ENCODE measurements around the gene STOML3. TPM values are rescaled to one million over a fixed set of nuclear protein-coding genes. Genes with fewer than 3 reads are reported as not detected.

The STOML3 gene
- total RNA-seq, result not detected

GRCh38 chr13:38990693-38991092 is at the start of gene STOML3:
STOML3 (minus strand) TSS chr13:38990831; CDS start chr13:38990721, 110 bp downstream.
- DNase-seq (ENCODE audit: low spot score), result no peak
- Histone ChIP-seq H3K27me3 (replicated peaks; ENCODE audit: insufficient read depth) (no peaks in the 10 kb centered on the region), H3K4me1 (ENCODE audit: control insufficient read depth in 1 of 2, low read depth in 2 of 2) (no peaks in the 10 kb centered on the region), H3K27ac (no peak within 1 kb of the TSS), H3K36me3 (no peaks in the 10 kb centered on the region), H3K9me3 (no peaks in the 10 kb centered on the region), H3K4me3 (no peak within 1 kb of the TSS)
- TF ChIP-seq CTCF (IDR thresholded peaks at IDR 0.05), result no peak
- ATAC-seq (ENCODE audit: insufficient number of reproducible peaks, low FRiP score, low read depth), result no peak

GRCh38 chr13:39040206-39040605 is 49.6 kb upstream of the STOML3 start:
- ATAC-seq (ENCODE audit: insufficient number of reproducible peaks, low FRiP score, low read depth), result no peak
- Histone ChIP-seq H3K4me3 (no peak overlapping the region), H3K27ac (no peak overlapping the region), H3K4me1 (ENCODE audit: control insufficient read depth in 1 of 2, low read depth in 2 of 2) (peaks cover 26 to 38% of the 10 kb centered on the region in 2 donors), H3K9me3 (no peaks in the 10 kb centered on the region), H3K36me3 (no peaks in the 10 kb centered on the region), H3K27me3 (replicated peaks; ENCODE audit: insufficient read depth) (no peaks in the 10 kb centered on the region)
- no peak for DNase-seq (ENCODE audit: low spot score)
- no peak for TF ChIP-seq CTCF (IDR thresholded peaks at IDR 0.05)

- Histone ChIP-seq H3K4me1 (ENCODE audit: control insufficient read depth in 1 of 2, low read depth in 2 of 2) (peaks cover 34 to 48% of the 10 kb centered on the region in 2 donors), H3K9me3 (no peaks in the 10 kb centered on the region), H3K4me3 (peak overlapping the region; percentile 82), H3K27me3 (replicated peaks; ENCODE audit: insufficient read depth) (no peaks in the 10 kb centered on the region), H3K36me3 (no peaks in the 10 kb centered on the region), H3K27ac (peak overlapping the region; percentile 76 to 88)
- DNase-seq (ENCODE audit: low spot score) (no peak), ATAC-seq (ENCODE audit: insufficient number of reproducible peaks, low FRiP score, low read depth) (no peak)
- no peak for TF ChIP-seq CTCF (IDR thresholded peaks at IDR 0.05)
Observed at GRCh38 chr13:39039041-39039440, 48.4 kb upstream of the STOML3 start.

- TF ChIP-seq CTCF (IDR thresholded peaks at IDR 0.05), result no peak
- Histone ChIP-seq H3K4me3 (peak overlapping the region; percentile 82), H3K9me3 (no peaks in the 10 kb centered on the region), H3K27ac (peak overlapping the region; percentile 76 to 88), H3K36me3 (no peaks in the 10 kb centered on the region), H3K27me3 (replicated peaks; ENCODE audit: insufficient read depth) (no peaks in the 10 kb centered on the region), H3K4me1 (ENCODE audit: control insufficient read depth in 1 of 2, low read depth in 2 of 2) (peaks cover 34 to 52% of the 10 kb centered on the region in 2 donors)
- no peak for DNase-seq (ENCODE audit: low spot score)
- ATAC-seq (ENCODE audit: insufficient number of reproducible peaks, low FRiP score, low read depth), result no peak
Observed at GRCh38 chr13:39038569-39039030, 48.0 kb upstream of the STOML3 start.

- DNase-seq (ENCODE audit: low spot score) (peak; percentile 87), ATAC-seq (ENCODE audit: insufficient number of reproducible peaks, low FRiP score, low read depth) (peak; percentile 97)
- H3K9me3 ChIP-seq, result no peaks in the 10 kb centered on the region
- no peaks in the 10 kb centered on the region for H3K36me3 ChIP-seq
- peak within 1 kb of the TSS; percentile 82 for H3K4me3 ChIP-seq
- H3K27me3 ChIP-seq (replicated peaks; ENCODE audit: insufficient read depth), result no peaks in the 10 kb centered on the region
- TF ChIP-seq CTCF (IDR thresholded peaks at IDR 0.05), result peak; percentile 7
- H3K27ac ChIP-seq, result peak within 1 kb of the TSS; percentile 76 to 88
- H3K4me1 ChIP-seq (ENCODE audit: control insufficient read depth in 1 of 2, low read depth in 2 of 2), result peaks cover 34 to 55% of the 10 kb centered on the region in 2 donors
Observed at GRCh38 chr13:39037880-39038568, 47.4 kb upstream of the STOML3 start, which contains the start of the genes NHLRC3 and PROSER1. NHLRC3 (plus strand) TSS chr13:39038456; CDS start chr13:39038640, 184 bp downstream. PROSER1 (minus strand) TSS chr13:39038089; CDS start chr13:39037242, 847 bp downstream.

Measured in thoracic aorta (tissue), 2 donors.